SK-N-SH (cell line): ENCODE results near the gene CDC16. TPM values are rescaled to one million over a fixed set of nuclear protein-coding genes. Genes with fewer than 3 reads are reported as not detected.

Experiments
- CTCF ChIA-PET: fragments of 300-600, 350-600 bp; formaldehyde crosslinking; extraction: SDS; loops from one replicate; lab custom pipeline; 2021; lab: Yijun Ruan, JAX
- POLR2A ChIA-PET: fragments of 350-600 bp; sonication (Branson Sonifier 250); formaldehyde crosslinking; extraction: SDS; loops from one replicate; lab custom pipeline; 2020; ENCODE audit warnings: antibody characterized with exemption, inconsistent platforms; lab: Yijun Ruan, JAX
- DNase-seq: peaks from one replicate; pipeline ENCODE4 v3.0.0; 2012
- H2AFZ ChIP-seq: fragments of 200-600 bp; sonication (generic); 2 replicates; pipeline ENCODE4 v1.8.1; 2016; ENCODE audit warnings: antibody characterized with exemption, mild to moderate bottlenecking, low read depth
- H3F3A ChIP-seq: fragments of 200-600 bp; sonication (generic); replicated peaks from 2 replicates; pipeline ENCODE3; 2016; ENCODE audit warnings: antibody characterized with exemption, mild to moderate bottlenecking; ENCODE audit not compliant: insufficient read depth
- H3K27ac ChIP-seq, 2 experiments: fragments of 200-500 bp in 1 of 2; fragments of 200-600 bp in 1 of 2; sonication (Bioruptor generic) in 1 of 2; sonication (generic), shearing (Covaris generic) in 1 of 2; 2 replicates each; pipeline versions ENCODE4 v1.5.1 to v1.6.1; 2014 to 2016; ENCODE audit warnings: low read depth in 2 of 2, inconsistent platforms in 1 of 2, low read length in 1 of 2, mild to moderate bottlenecking in 1 of 2, mixed read lengths in 1 of 2
- H3K27me3 ChIP-seq: fragments of 200-600 bp; sonication (generic), shearing (Covaris generic); 2 replicates; pipeline ENCODE4 v1.6.1; 2016; ENCODE audit warnings: mixed run types; ENCODE audit not compliant: insufficient read depth
- H3K36me3 ChIP-seq, 2 experiments: fragments of 200-500 bp in 1 of 2; fragments of 200-600 bp in 1 of 2; sonication (Bioruptor generic) in 1 of 2; sonication (generic) in 1 of 2; replicated peaks in 1 of 2; 2 replicates each; pipeline versions ENCODE3 to v1.5.1; 2014 to 2016; ENCODE audit warnings: low read length in 1 of 2, mild to moderate bottlenecking in 1 of 2; ENCODE audit not compliant: insufficient read depth in 2 of 2, control insufficient read depth in 1 of 2
- H3K4me1 ChIP-seq, 2 experiments: fragments of 200-500 bp in 1 of 2; fragments of 200-600 bp in 1 of 2; sonication (Bioruptor generic) in 1 of 2; sonication (generic), shearing (Covaris generic) in 1 of 2; 2 replicates each; pipeline versions ENCODE4 v1.5.1 to v1.6.1; 2014 to 2016; ENCODE audit warnings: low read depth in 1 of 2, low read length in 1 of 2, mixed run types in 1 of 2; ENCODE audit not compliant: insufficient read depth in 2 of 2, control insufficient read depth in 1 of 2
- H3K4me2 ChIP-seq: fragments of 200-600 bp; sonication (generic), shearing (Covaris generic); 2 replicates; pipeline ENCODE4 v1.6.1; 2017; ENCODE audit warnings: mixed run types
- H3K4me3 ChIP-seq, 2 experiments: fragments of 200-500 bp in 1 of 2; fragments of 200-600 bp in 1 of 2; sonication (Bioruptor generic) in 1 of 2; sonication (generic), shearing (Covaris generic) in 1 of 2; 2 replicates each; pipeline versions ENCODE4 v1.5.1 to v1.8.1; 2014 to 2016; ENCODE audit warnings: low read depth in 2 of 2, inconsistent platforms in 1 of 2, low read length in 1 of 2, mild to moderate bottlenecking in 1 of 2, mixed read lengths in 1 of 2, moderate library complexity in 1 of 2
- H3K79me2 ChIP-seq: fragments of 200-600 bp; sonication (generic); 2 replicates; pipeline ENCODE4 v1.8.1; 2017; ENCODE audit warnings: mild to moderate bottlenecking; ENCODE audit not compliant: insufficient read depth
- H3K9ac ChIP-seq: fragments of 200-600 bp; sonication (generic); 2 replicates; pipeline ENCODE4 v1.6.1; 2017; ENCODE audit warnings: mixed run types
- H3K9me2 ChIP-seq: fragments of 200-600 bp; sonication (generic); 2 replicates; pipeline ENCODE4 v1.6.1; 2017; ENCODE audit warnings: mixed run types
- H3K9me3 ChIP-seq: fragments of 200-600 bp; sonication (generic); 2 replicates; pipeline ENCODE4 v1.6.1; 2017; ENCODE audit warnings: mixed run types, mild to moderate bottlenecking, moderate library complexity
- H4K20me1 ChIP-seq: fragments of 200-600 bp; sonication (generic); 2 replicates; pipeline ENCODE4 v1.6.1; 2017; ENCODE audit warnings: mild to moderate bottlenecking, mixed run types; ENCODE audit not compliant: insufficient read depth
- ELF1 ChIP-seq: IDR thresholded peaks from 2 replicates; pipeline ENCODE4 v1.4.0; 2012
- FOXJ3 ChIP-seq: sonication (generic); formaldehyde crosslinking; IDR thresholded peaks from 2 replicates; pipeline ENCODE4 v1.5.1; 2020; ENCODE audit warnings: mild to moderate bottlenecking, missing genetic modification reagents
- FOXM1 ChIP-seq: IDR thresholded peaks from 2 replicates; pipeline ENCODE4 v1.4.0; 2012; ENCODE audit warnings: low read depth, mild to moderate bottlenecking
- GATA2 ChIP-seq: sonication (generic); formaldehyde crosslinking; IDR thresholded peaks from 2 replicates; pipeline ENCODE4 v1.5.0; 2020; ENCODE audit warnings: mild to moderate bottlenecking, missing genetic modification reagents
- POLR2AphosphoS5 ChIP-seq: IDR thresholded peaks from 2 replicates; pipeline ENCODE4 v1.6.1; 2012; ENCODE audit warnings: low read depth, low read length
- RCOR1 ChIP-seq: fragments of 150-350 bp; IDR thresholded peaks from 2 replicates; pipeline ENCODE4 v1.6.1; 2017; ENCODE audit warnings: antibody characterized with exemption, low read length
- REST ChIP-seq: IDR thresholded peaks from 2 replicates; pipeline ENCODE4 v1.6.1; 2012; ENCODE audit warnings: mild to moderate bottlenecking, low read depth, low read length, moderate library complexity
- RFX5 ChIP-seq: IDR thresholded peaks from 2 replicates; pipeline ENCODE4 v1.6.1; 2012; ENCODE audit warnings: mild to moderate bottlenecking, improper control_type of control experiment, low read length
- RXRA ChIP-seq: IDR thresholded peaks from 2 replicates; pipeline ENCODE4 v1.4.0; 2012; ENCODE audit warnings: low read depth, mild to moderate bottlenecking, borderline replicate concordance
- TCF12 ChIP-seq: IDR thresholded peaks from 2 replicates; pipeline ENCODE4 v1.4.0; 2012
- TEAD4 ChIP-seq: IDR thresholded peaks from 2 replicates; pipeline ENCODE4 v1.4.0; 2012; ENCODE audit warnings: mild to moderate bottlenecking, borderline replicate concordance; ENCODE audit not compliant: insufficient read depth
- WGBS: methylation state at CpG from one replicate; pipeline ENCODE4 v1.1.6; 2017; ENCODE audit warnings: low lambda C conversion rate; 5-methylcytosine and 5-hydroxymethylcytosine counted together
- polyA plus RNA-seq, 3 experiments: library from polyadenylated mRNA; depleted of rRNA; stranded (reverse); fragments of >200 nt; gene quantifications; 2 replicates each; pipeline ENCODE4 v1.2.3, GENCODE V29; 2012

CDC16 gene
- polyA plus RNA-seq, 1 of the 3 experiments (the other 2 are of a cell fraction), result 56.9 TPM

- no peak overlapping the region for H3K4me2 ChIP-seq
- CTCF ChIA-PET, result interaction anchor here (1.0 kb wide), 1 partner anchor 12 kb away, joined by 3 read pairs; no protein-coding TSS in a partner anchor
- no peaks in the 10 kb centered on the region for H3K27me3 ChIP-seq
- H4K20me1 ChIP-seq, result no peaks in the 10 kb centered on the region
- WGBS, result 95% methylated on average over 4 of the region's 4 CpGs
- POLR2A ChIA-PET, result no interaction called here
- H3K36me3 ChIP-seq, result peaks cover 59 to 85% of the 10 kb centered on the region in 2 experiments
- no peak overlapping the region for H2AFZ ChIP-seq
- H3K9me2 ChIP-seq, result no peaks in the 10 kb centered on the region
- DNase-seq, result no peak
- H3K79me2 ChIP-seq, result peaks cover 8% of the 10 kb centered on the region; the same call in 1 of the 2 replicates
- no peaks in the 10 kb centered on the region for H3K9me3 ChIP-seq
- H3K4me1 ChIP-seq, result peaks cover 0 to 16% of the 10 kb centered on the region in 2 experiments; a peak in 2 of 4 replicates
- H3F3A ChIP-seq, result peaks cover 28% of the 10 kb centered on the region
- no peak overlapping the region for H3K4me3 ChIP-seq
- no peak for TF ChIP-seq GATA2 (CRISPR knock-in tag)
- TF ChIP-seq, all 33 proteins: peak for 0
- no peak overlapping the region for H3K27ac ChIP-seq
- H3K9ac ChIP-seq, result no peak overlapping the region
These were observed 34.6 kb downstream of the CDC16 start for GRCh38 chr13:114269281-114269770.

GRCh38 chr13:114272977-114273376 lies 38.3 kb downstream of the CDC16 start:
- no peaks in the 10 kb centered on the region for H3K79me2 ChIP-seq
- H3K4me2 ChIP-seq, result no peak overlapping the region
- no peak overlapping the region for H3K9ac ChIP-seq
- H3K9me3 ChIP-seq, result no peaks in the 10 kb centered on the region
- H3K27ac ChIP-seq, result no peak overlapping the region
- no peak overlapping the region for H3K4me3 ChIP-seq
- no peaks in the 10 kb centered on the region for H3K27me3 ChIP-seq
- no peaks in the 10 kb centered on the region for H3K4me1 ChIP-seq
- H3K36me3 ChIP-seq, result peaks cover 60 to 83% of the 10 kb centered on the region in 2 experiments
- peaks cover 21% of the 10 kb centered on the region for H3F3A ChIP-seq
- TF ChIP-seq RFX5 (no peak), GATA2 (CRISPR knock-in tag) (no peak), TEAD4 (no peak), REST (no peak), POLR2AphosphoS5 (no peak), RXRA (no peak)
- ChIA-PET CTCF (no interaction called here), POLR2A (no interaction called here)
- H4K20me1 ChIP-seq, result no peaks in the 10 kb centered on the region
- 96% methylated on average over 2 of the region's 2 CpGs for WGBS
- DNase-seq, result no peak
- H2AFZ ChIP-seq, result no peak overlapping the region
- no peaks in the 10 kb centered on the region for H3K9me2 ChIP-seq

- H4K20me1 ChIP-seq, result no peaks in the 10 kb centered on the region
- no peak overlapping the region for H3K4me3 ChIP-seq
- CTCF ChIA-PET, result interaction anchor here (1.3 kb wide), 1 partner anchor 26 kb away, joined by 3 read pairs; no protein-coding TSS in a partner anchor
- DNase-seq, result no peak
- H3K9me2 ChIP-seq, result no peaks in the 10 kb centered on the region
- H2AFZ ChIP-seq, result no peak overlapping the region
- POLR2A ChIA-PET, result no interaction called here
- no peaks in the 10 kb centered on the region for H3K27me3 ChIP-seq
- no peak for TF ChIP-seq TCF12
- no peak for TF ChIP-seq TEAD4
- TF ChIP-seq RCOR1, result no peak
- TF ChIP-seq FOXM1, result no peak
- no peak for TF ChIP-seq FOXJ3 (CRISPR knock-in tag)
- TF ChIP-seq ELF1, result no peak
- TF ChIP-seq GATA2 (CRISPR knock-in tag), result no peak
- TF ChIP-seq, all 33 proteins: peak for 0
- no peak overlapping the region for H3K27ac ChIP-seq
- no peaks in the 10 kb centered on the region for H3K9me3 ChIP-seq
- H3K4me2 ChIP-seq, result no peak overlapping the region
- H3K36me3 ChIP-seq, result peaks cover 52 to 74% of the 10 kb centered on the region in 2 experiments
- H3F3A ChIP-seq, result peaks cover 36% of the 10 kb centered on the region
- WGBS, result 97% methylated on average over 7 of the region's 7 CpGs
- no peaks in the 10 kb centered on the region for H3K79me2 ChIP-seq
- no peak overlapping the region for H3K9ac ChIP-seq
- peaks cover 9 to 11% of the 10 kb centered on the region in 2 experiments for H3K4me1 ChIP-seq
These were observed 40.6 kb downstream of the CDC16 start for GRCh38 chr13:114275304-114275703.
